Upper lobe of left lung (tissue), 6 donors: ENCODE data around the gene DPPA2. TPM values are rescaled to one million over a fixed set of nuclear protein-coding genes. Genes with fewer than 3 reads are reported as not detected.

Experiments used
- ATAC-seq, 2 donors: fragments of 200-7000 bp; cut with Tn5 transposase; one replicate each; pipeline ENCODE4 v1.9.1; 2022; ENCODE audit warnings: mild to moderate bottlenecking in 2 of 2, moderate library complexity in 2 of 2; ENCODE audit not compliant: low FRiP score in 2 of 2
- DNase-seq, 2 donors: peaks; one replicate each; pipeline ENCODE4 v3.0.0-alpha.2; 2019 to 2020
- H3K27ac ChIP-seq, 4 donors: fragments of 200-600 bp; sonication (generic); one replicate each; pipeline ENCODE4 v1.5.1; 2016 to 2019
- H3K27me3 ChIP-seq, 4 donors: fragments of 200-600 bp; sonication (generic); one replicate each; pipeline ENCODE4 v1.5.1; 2017 to 2019
- H3K36me3 ChIP-seq, 4 donors: fragments of 200-600 bp; sonication (generic); one replicate each; pipeline ENCODE4 v1.5.1; 2016 to 2019
- H3K4me1 ChIP-seq, 4 donors: fragments of 200-600 bp; sonication (generic); one replicate each; pipeline ENCODE4 v1.5.1; 2018 to 2019
- H3K4me3 ChIP-seq, 4 donors: fragments of 200-600 bp; sonication (generic); one replicate each; pipeline ENCODE4 v1.5.1; 2017 to 2019; ENCODE audit warnings: mild to moderate bottlenecking in 2 of 4, moderate library complexity in 1 of 4
- H3K9me3 ChIP-seq, 4 donors: fragments of 200-600 bp; sonication (generic); one replicate each; pipeline ENCODE4 v1.5.1; 2018 to 2019
- EP300 ChIP-seq, 4 donors: sonication (generic); formaldehyde crosslinking; IDR thresholded peaks; one replicate each; pipeline ENCODE4 v1.5.1; 2017; ENCODE audit warnings: antibody characterized with exemption in 4 of 4, control low read depth in 2 of 4
- POLR2A ChIP-seq, 4 donors: fragments of 450-650 bp; IDR thresholded peaks; one replicate each; pipeline ENCODE4 v1.5.1; 2016 to 2017; ENCODE audit warnings: antibody characterized with exemption in 4 of 4, mild to moderate bottlenecking in 2 of 4
- POLR2AphosphoS5 ChIP-seq, 2 donors: sonication (generic); formaldehyde crosslinking; IDR thresholded peaks; one replicate each; pipeline ENCODE4 v1.5.1; 2017; ENCODE audit warnings: antibody characterized with exemption in 2 of 2
- WGBS, 2 donors: methylation state at CpG; one replicate each; pipeline ENCODE4 v1.1.5; 2017 to 2018; 5-methylcytosine and 5-hydroxymethylcytosine counted together
- total RNA-seq, 6 donors: library from RNA; depleted of rRNA in 4 of 6; stranded (reverse); fragments of >200 nt in 4 of 6; gene quantifications; one replicate each; pipeline versions ENCODE4 v1.1.0 to v1.2.1, GENCODE V29; 2016 to 2021
- TF ChIP-seq, protein P1 (sequence below), 6 experiments: fragments of 450-650 bp in 4 of 6; fragments of 200-600 bp in 2 of 6; sonication (generic) in 2 of 6; IDR thresholded peaks; one replicate each; pipeline ENCODE4 v1.5.1; 2016 to 2019; ENCODE audit warnings: antibody characterized with exemption in 6 of 6
- donor health status: DM: no; HTN: no; CAD: no; lungs with moderate emphysema.
- donor health status: DM: no; HTN: yes; CAD: no; lungs with severe emphysema.

Gene DPPA2
- total RNA-seq, 6 donors from 2014 or later = not detected

DNA sequence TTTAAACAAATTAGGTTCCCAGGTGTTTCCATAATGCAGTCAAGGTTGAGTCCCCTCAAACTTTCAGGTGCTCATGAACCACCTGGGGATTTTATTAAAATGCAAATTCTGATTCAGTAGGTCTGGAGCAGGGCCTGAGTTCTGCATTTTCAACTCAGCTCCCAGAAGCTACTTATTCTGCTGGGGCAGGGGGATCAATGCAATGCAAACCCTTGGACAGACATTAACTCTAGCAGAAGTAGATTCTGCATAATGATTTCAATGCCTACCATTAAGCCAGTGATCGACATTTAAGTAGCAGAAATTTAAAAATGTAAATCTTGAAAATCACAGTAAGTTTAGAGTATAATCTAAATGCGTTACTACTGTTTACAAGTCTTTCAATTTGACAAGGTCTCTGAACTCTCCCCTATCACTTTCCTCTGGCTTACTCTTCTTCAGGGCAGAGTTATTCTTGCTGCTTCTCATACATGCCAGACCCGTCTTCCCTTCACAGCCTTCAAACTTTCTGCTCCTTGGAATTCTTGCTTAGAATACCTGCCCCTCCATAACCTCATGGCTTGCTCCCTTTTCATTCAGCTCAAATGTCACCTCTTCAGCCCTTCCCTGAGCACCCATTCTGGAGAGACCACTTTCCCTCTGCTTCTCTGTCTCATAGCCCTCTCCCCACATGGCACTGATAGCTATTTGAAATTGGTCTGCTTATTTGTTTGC is 40.3 kb upstream of the DPPA2 start:
- WGBS, 2 donors = 65 to 78% methylated on average over 3 of the region's 3 CpGs
- Histone ChIP-seq H3K4me3 (no peak overlapping the region), H3K4me1 (no peaks in the 10 kb centered on the region), H3K27me3 (no peaks in the 10 kb centered on the region), H3K27ac (no peak overlapping the region), H3K9me3 (no peaks in the 10 kb centered on the region), H3K36me3 (no peaks in the 10 kb centered on the region)
- ATAC-seq = no peak
- TF ChIP-seq POLR2A (IDR thresholded peaks at IDR 0.05) (no peak), EP300 (IDR thresholded peaks at IDR 0.05) (no peak)
- TF ChIP-seq, protein P1, sequence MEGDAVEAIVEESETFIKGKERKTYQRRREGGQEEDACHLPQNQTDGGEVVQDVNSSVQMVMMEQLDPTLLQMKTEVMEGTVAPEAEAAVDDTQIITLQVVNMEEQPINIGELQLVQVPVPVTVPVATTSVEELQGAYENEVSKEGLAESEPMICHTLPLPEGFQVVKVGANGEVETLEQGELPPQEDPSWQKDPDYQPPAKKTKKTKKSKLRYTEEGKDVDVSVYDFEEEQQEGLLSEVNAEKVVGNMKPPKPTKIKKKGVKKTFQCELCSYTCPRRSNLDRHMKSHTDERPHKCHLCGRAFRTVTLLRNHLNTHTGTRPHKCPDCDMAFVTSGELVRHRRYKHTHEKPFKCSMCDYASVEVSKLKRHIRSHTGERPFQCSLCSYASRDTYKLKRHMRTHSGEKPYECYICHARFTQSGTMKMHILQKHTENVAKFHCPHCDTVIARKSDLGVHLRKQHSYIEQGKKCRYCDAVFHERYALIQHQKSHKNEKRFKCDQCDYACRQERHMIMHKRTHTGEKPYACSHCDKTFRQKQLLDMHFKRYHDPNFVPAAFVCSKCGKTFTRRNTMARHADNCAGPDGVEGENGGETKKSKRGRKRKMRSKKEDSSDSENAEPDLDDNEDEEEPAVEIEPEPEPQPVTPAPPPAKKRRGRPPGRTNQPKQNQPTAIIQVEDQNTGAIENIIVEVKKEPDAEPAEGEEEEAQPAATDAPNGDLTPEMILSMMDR (IDR thresholded peaks at IDR 0.05) = no peak
- no peak for DNase-seq

DNA sequence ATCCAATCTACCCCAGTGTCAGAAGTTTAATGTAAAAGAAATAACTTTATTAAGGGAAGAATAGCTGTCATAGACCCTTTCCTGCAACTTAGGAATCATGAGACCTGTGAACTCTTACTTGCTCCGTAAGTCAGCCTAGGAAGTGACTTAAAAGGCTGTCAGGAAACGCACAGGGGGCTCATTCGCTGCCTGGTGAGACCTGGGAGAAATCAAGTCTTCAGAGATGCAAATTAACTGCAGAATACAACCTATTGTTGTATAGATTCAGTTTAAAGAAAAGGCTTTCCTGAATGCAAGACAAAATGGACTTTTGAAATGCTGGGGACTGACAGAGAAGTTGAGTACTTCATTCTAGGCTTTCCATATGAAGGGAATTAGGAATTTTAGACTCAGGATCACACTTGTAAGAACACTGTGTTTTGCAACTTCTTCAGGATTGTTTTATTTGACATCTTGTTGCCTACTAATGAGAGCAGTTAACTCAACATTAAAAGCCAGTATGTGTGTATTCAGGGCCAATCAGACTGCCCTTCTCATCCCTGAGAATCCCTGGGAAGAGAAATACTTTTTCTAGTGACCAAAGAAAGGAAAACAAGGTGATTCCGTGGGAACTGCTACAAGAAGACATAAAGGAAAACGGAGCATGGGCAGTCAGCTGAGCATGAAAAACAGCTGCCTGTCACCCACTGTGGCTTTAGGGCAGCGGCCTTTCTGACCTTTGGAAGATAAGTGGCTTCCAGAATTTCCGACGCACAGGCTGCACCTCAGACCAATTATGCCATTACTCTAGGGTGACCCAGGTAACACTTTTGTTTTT is 39.5 kb upstream of the DPPA2 start:
- H3K27me3 ChIP-seq = no peaks in the 10 kb centered on the region
- DNase-seq (no peak), ATAC-seq (no peak)
- WGBS, 2 donors = 55 to 57% methylated on average over 8 of the region's 8 CpGs
- H3K9me3 ChIP-seq = no peaks in the 10 kb centered on the region
- TF ChIP-seq POLR2AphosphoS5 (IDR thresholded peaks at IDR 0.05) (no peak), EP300 (IDR thresholded peaks at IDR 0.05) (no peak), POLR2A (IDR thresholded peaks at IDR 0.05) (no peak)
- TF ChIP-seq, protein P1 (IDR thresholded peaks at IDR 0.05) = no peak
- no peaks in the 10 kb centered on the region for H3K4me1 ChIP-seq
- no peak overlapping the region for H3K27ac ChIP-seq
- H3K4me3 ChIP-seq = no peak overlapping the region
- no peaks in the 10 kb centered on the region for H3K36me3 ChIP-seq

DNA sequence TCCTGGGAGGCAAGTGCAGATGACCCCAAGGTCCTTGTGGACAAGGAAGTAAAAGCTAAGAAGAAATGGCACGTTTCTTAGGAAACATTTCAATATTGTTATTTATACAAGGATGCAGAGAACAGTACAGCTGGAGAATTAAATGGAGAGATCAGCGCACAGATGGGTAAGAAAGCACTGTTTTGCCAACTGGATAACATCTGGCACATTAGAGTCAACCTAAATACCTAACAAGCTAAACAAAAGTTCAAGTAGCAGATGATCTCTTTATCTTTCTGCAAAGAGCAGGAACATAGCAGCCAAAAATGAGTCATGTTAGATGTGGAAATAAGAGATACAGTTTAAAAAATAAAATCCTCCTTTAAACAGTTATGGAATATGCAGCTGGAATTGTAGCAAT is 36.7 kb upstream of the DPPA2 start:
- Histone ChIP-seq H3K27ac (no peak overlapping the region), H3K4me1 (no peaks in the 10 kb centered on the region), H3K27me3 (no peaks in the 10 kb centered on the region), H3K4me3 (no peak overlapping the region), H3K36me3 (no peaks in the 10 kb centered on the region), H3K9me3 (no peaks in the 10 kb centered on the region)
- WGBS, 2 donors = 52 to 56% methylated on average over 2 of the region's 2 CpGs
- DNase-seq (no peak), ATAC-seq (no peak)
- TF ChIP-seq, protein P1 (IDR thresholded peaks at IDR 0.05) = no peak
- TF ChIP-seq POLR2A (IDR thresholded peaks at IDR 0.05) = no peak
- no peak for TF ChIP-seq POLR2AphosphoS5 (IDR thresholded peaks at IDR 0.05)
- no peak for TF ChIP-seq EP300 (IDR thresholded peaks at IDR 0.05)

DNA sequence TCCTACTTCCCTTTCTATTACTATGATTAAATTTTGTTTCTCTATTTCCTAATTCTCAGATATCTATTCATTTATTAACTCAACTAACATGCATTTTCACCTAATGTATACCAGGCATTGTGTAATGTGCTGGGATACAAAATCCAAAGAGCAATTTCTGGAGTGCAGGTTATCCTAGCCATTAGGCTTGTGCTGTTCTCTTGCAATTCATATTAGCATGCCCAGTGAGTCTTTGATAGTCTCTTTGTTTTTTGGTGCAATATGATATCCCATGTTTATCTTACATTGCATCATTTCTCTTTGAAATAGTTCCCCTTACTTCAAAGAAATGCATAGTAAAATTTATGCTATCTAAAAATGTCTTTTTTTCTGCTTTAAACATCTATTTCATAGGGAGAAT is 34.9 kb upstream of the DPPA2 start:
- TF ChIP-seq POLR2A (IDR thresholded peaks at IDR 0.05) = no peak
- no peaks in the 10 kb centered on the region for H3K9me3 ChIP-seq
- ATAC-seq = no peak
- H3K36me3 ChIP-seq = no peaks in the 10 kb centered on the region
- H3K4me1 ChIP-seq = no peaks in the 10 kb centered on the region
- no peak for DNase-seq
- no peak overlapping the region for H3K27ac ChIP-seq
- no peaks in the 10 kb centered on the region for H3K27me3 ChIP-seq
- no peak overlapping the region for H3K4me3 ChIP-seq

DNA sequence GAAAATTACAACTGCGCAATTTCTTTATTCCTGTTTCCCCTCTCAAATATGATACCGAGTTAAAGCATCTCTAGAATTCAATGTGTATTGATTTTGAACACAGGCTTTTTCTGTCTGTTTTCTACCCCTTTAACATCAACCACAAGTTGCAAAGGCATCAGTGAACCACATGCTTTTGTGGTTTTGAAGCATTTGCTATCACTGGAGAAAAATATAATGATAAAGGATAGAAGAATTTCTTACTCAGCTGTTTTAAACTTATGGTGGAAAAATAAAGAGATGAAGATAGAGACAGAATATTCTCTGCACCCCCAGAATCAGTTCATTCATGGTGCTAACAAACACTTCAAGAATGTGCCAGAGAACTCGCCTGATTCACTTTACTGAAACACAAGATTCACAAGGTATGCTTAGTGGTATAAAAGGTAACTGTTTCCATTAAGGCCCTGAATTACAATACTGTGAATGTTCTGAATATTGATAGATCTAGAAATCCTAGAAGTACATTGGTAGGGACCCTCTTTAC is 30.5 kb upstream of the DPPA2 start:
- Histone ChIP-seq H3K36me3 (no peaks in the 10 kb centered on the region), H3K4me1 (no peaks in the 10 kb centered on the region), H3K27ac (no peak overlapping the region), H3K4me3 (no peak overlapping the region), H3K27me3 (no peaks in the 10 kb centered on the region), H3K9me3 (no peaks in the 10 kb centered on the region)
- ATAC-seq = no peak
- TF ChIP-seq EP300 (IDR thresholded peaks at IDR 0.05) (no peak), POLR2AphosphoS5 (IDR thresholded peaks at IDR 0.05) (no peak), POLR2A (IDR thresholded peaks at IDR 0.05) (no peak)
- TF ChIP-seq, protein P1 (IDR thresholded peaks at IDR 0.05) = no peak
- DNase-seq = no peak
- 87 to 92% methylated on average over 3 of the region's 3 CpGs for WGBS, 2 donors
